A673 (cell line): Measurements from ENCODE around the gene IP6K1. TPM values are rescaled to one million over a fixed set of nuclear protein-coding genes. Genes with fewer than 3 reads are reported as not detected.
"Not testable (repeated sequence)": the region's sequence is repeated elsewhere in the genome, so short reads cannot be mapped to it uniquely, and the experiment has no call there.

ENCODE experiments used
- BruUV-seq: library from RNA; stranded (reverse); fragments of 400-500 nt; replicated peaks from 2 replicates; lab custom pipeline; 2021; lab: Mats Ljungman, UMichigan
- CTCF ChIA-PET: fragments of 300-600 bp; sonication (Branson Sonifier 250); formaldehyde crosslinking; loops from one replicate; lab custom pipeline; 2022; ENCODE audit warnings: antibody characterized with exemption; lab: Charles Lee
- POLR2A ChIA-PET: fragments of 300-600 bp; sonication (Branson Sonifier 250); formaldehyde crosslinking; loops from one replicate; lab custom pipeline; 2022; ENCODE audit warnings: antibody characterized with exemption; ENCODE audit not compliant: low non-redundant PET; lab: Charles Lee
- DNase-seq: peaks from one replicate; pipeline ENCODE4 v3.0.0-alpha.2; 2015; ENCODE audit warnings: low spot score
- H3K27ac ChIP-seq: fragments of 200-600 bp; sonication (generic); 2 replicates; pipeline ENCODE4 v1.5.1; 2016; ENCODE audit warnings: mixed run types, low read depth, mild to moderate bottlenecking, mixed read lengths, antibody characterized with exemption, low read length; ENCODE audit not compliant: poor library complexity, severe bottlenecking
- H3K27me3 ChIP-seq: fragments of 200-600 bp; sonication (generic); replicated peaks from 2 replicates; pipeline ENCODE4 v1.6.1; 2017; ENCODE audit warnings: mixed run types, low read depth, mild to moderate bottlenecking, mixed read lengths, antibody characterized with exemption, low read length; ENCODE audit not compliant: insufficient read depth, poor library complexity
- H3K36me3 ChIP-seq: fragments of 200-600 bp; sonication (generic); 2 replicates; pipeline ENCODE4 v1.6.1; 2016; ENCODE audit warnings: mixed run types, mild to moderate bottlenecking, mixed read lengths, antibody characterized with exemption, low read length; ENCODE audit not compliant: insufficient read depth, poor library complexity, severe bottlenecking
- H3K4me1 ChIP-seq: fragments of 200-600 bp; sonication (generic); 2 replicates; pipeline ENCODE4 v1.6.1; 2017; ENCODE audit warnings: mixed run types, mild to moderate bottlenecking, mixed read lengths, antibody characterized with exemption, low read length; ENCODE audit not compliant: insufficient read depth, poor library complexity, severe bottlenecking
- H3K4me3 ChIP-seq: fragments of 200-600 bp; sonication (generic); 2 replicates; pipeline ENCODE4 v1.5.1; 2016; ENCODE audit warnings: low read depth, mixed run types, mild to moderate bottlenecking, mixed read lengths, low read length; ENCODE audit not compliant: poor library complexity, severe bottlenecking
- H3K9me3 ChIP-seq: fragments of 200-600 bp; sonication (generic); 2 replicates; pipeline ENCODE4 v1.6.1; 2016; ENCODE audit warnings: mixed run types, low read depth, mild to moderate bottlenecking, mixed read lengths, antibody characterized with exemption, low read length; ENCODE audit not compliant: poor library complexity, severe bottlenecking
- EZH2 ChIP-seq: fragments of 200-600 bp; sonication (generic); IDR thresholded peaks from 2 replicates; pipeline ENCODE4 v1.6.1; 2017; ENCODE audit warnings: borderline replicate concordance, low read depth, mild to moderate bottlenecking, mixed read lengths, antibody characterized with exemption, low read length; ENCODE audit not compliant: poor library complexity, severe bottlenecking
- intact Hi-C: fragments of 100-400 bp; cut with micrococcal nuclease; formaldehyde crosslinking; loops from one replicate; pipeline ENCODE4 v1.10.0; 2022; ENCODE audit not compliant: unreplicated experiment
- total RNA-seq: library from RNA; stranded (reverse); gene quantifications from 2 replicates; pipeline ENCODE4 v1.2.3, GENCODE V29; 2021
- TF ChIP-seq, protein P1 (sequence below): fragments of 300-800, 200-600 bp; sonication (generic); conservative IDR thresholded peaks from 2 replicates; pipeline ENCODE4 v1.5.1; 2017; ENCODE audit warnings: low read depth, mild to moderate bottlenecking, antibody characterized with exemption, low read length, moderate library complexity, mixed read lengths

The IP6K1 gene
- total RNA-seq, 1 experiment from 2014 or later: 29.0 TPM

DNA sequence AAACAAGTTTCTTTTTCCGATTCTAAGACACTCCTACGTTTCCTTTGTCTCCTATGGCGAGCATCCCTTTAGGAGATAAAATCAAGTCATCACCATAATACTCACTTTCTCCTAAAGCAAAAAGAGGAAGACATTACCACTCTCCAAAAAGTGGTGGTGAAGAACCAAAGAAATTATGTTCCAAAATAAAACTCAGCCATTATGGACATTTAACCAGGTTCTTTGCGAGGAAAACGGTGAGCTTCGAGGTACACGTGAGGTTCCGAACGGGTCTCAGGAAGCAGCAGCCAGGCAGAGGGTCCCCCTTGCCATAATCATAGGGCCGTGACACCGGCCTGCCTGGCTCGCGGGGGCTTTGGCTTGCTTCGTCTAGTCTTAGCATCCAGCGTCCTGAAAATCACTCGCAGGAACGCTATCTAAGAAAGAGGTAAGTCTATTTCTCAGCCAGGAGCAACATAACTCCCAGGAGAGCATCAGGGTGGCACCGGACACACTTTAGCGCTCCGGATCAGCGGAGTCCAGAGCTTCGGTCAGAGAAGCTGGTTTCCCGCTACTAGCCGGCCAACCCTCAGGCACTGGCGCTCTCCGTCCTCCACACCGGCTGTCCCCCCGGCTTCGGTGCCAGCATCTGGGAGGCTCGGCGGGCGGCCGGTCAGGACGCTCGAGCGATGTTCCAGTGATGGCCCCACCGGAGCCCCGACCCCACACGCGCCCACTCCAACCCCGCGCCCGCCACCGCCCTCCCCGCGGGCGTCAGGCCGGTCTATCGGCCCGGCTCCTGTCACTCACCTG is 581 bp downstream of the IP6K1 start:
- intact Hi-C loops: no loop called here
- H3K27ac ChIP-seq: peak overlapping the region; percentile 81
- H3K27me3 ChIP-seq: no peaks in the 10 kb centered on the region
- H3K9me3 ChIP-seq: no peaks in the 10 kb centered on the region
- H3K4me3 ChIP-seq: peak overlapping the region; percentile 84
- CTCF ChIA-PET: no interaction called here
- peaks cover 6% of the 10 kb centered on the region for H3K36me3 ChIP-seq
- POLR2A ChIA-PET: no interaction called here
- no TSS peak for BruUV-seq
- no peaks in the 10 kb centered on the region for H3K4me1 ChIP-seq
- no peak for DNase-seq
- no peak for TF ChIP-seq EZH2
- TF ChIP-seq, protein P1, sequence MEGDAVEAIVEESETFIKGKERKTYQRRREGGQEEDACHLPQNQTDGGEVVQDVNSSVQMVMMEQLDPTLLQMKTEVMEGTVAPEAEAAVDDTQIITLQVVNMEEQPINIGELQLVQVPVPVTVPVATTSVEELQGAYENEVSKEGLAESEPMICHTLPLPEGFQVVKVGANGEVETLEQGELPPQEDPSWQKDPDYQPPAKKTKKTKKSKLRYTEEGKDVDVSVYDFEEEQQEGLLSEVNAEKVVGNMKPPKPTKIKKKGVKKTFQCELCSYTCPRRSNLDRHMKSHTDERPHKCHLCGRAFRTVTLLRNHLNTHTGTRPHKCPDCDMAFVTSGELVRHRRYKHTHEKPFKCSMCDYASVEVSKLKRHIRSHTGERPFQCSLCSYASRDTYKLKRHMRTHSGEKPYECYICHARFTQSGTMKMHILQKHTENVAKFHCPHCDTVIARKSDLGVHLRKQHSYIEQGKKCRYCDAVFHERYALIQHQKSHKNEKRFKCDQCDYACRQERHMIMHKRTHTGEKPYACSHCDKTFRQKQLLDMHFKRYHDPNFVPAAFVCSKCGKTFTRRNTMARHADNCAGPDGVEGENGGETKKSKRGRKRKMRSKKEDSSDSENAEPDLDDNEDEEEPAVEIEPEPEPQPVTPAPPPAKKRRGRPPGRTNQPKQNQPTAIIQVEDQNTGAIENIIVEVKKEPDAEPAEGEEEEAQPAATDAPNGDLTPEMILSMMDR: no peak

- BruUV-seq, DNase-seq, intact Hi-C loops, H3K36me3 ChIP-seq, H3K9me3 ChIP-seq, H3K4me3 ChIP-seq, H3K27me3 ChIP-seq, POLR2A ChIA-PET, H3K27ac ChIP-seq, H3K4me1 ChIP-seq: not testable (repeated sequence)
- CTCF ChIA-PET: interaction anchor here (0.7 kb wide), 1 partner anchor 53 kb away, joined by 3 read pairs; no protein-coding TSS in a partner anchor
These were observed 4.1 kb downstream of the IP6K1 start for GRCh38 chr3:49782277-49782676.

DNA sequence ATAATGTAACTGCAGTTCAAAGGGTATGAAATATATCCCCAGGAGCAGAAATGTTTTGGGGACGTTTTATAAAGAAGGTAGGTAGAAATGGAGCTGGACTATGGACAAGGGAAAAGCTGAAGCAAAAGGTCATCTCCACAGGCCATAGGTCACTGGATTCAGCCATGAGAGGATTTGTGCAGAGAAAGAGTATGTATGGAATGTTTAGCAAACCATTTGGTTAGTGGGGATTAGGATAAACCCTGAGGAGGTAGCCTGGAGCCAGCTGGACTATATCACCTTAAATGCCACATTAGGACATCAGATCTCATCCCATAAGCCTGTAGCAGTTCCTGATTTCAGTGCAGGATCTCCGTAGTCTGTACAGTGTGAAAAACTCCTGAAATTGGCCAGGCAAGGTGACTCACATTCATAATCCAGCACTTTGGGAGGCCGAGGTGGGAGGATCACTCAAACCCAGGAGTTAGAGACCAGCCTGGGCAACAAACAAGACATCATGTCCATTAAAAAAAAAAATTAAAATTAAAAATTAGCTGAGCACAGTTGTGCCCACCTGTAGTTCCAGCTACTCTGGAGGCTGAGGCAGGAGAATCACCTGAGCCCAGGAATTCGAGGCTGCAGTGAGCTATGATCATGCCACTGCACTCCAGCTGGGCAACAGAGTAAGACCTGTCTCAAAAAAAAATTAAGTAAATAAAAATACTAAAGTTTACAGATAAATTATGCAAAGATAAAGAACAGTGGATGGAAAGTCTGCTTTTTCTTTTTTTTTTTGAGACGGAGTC is 4.7 kb downstream of the IP6K1 start:
- ChIA-PET POLR2A (no interaction called here), CTCF (no interaction called here)
- no peaks in the 10 kb centered on the region for H3K4me1 ChIP-seq
- no peaks in the 10 kb centered on the region for H3K9me3 ChIP-seq
- intact Hi-C loops: no loop called here
- TF ChIP-seq, protein P1: no peak
- no peak for TF ChIP-seq EZH2
- H3K27ac ChIP-seq: no peak overlapping the region
- no peak overlapping the region for H3K4me3 ChIP-seq
- no peaks in the 10 kb centered on the region for H3K27me3 ChIP-seq
- H3K36me3 ChIP-seq: peaks cover 6% of the 10 kb centered on the region
- no TSS peak for BruUV-seq
- DNase-seq: no peak

- H3K4me3 ChIP-seq, H3K27ac ChIP-seq, H3K27me3 ChIP-seq, intact Hi-C loops, H3K9me3 ChIP-seq, CTCF ChIA-PET, H3K4me1 ChIP-seq, POLR2A ChIA-PET, DNase-seq, BruUV-seq, H3K36me3 ChIP-seq: not testable (repeated sequence)
These were observed 5.4 kb downstream of the IP6K1 start for GRCh38 chr3:49780975-49781365.
